GM12878 (cell line): Measurements from ENCODE around the gene ATP2A3.

Source experiments
- BACH1 ChIP-seq: fragments of 450-650 bp; IDR thresholded peaks from 2 replicates; pipeline ENCODE4 v1.6.1; 2017; ENCODE audit warnings: mild to moderate bottlenecking, borderline replicate concordance
- CTCF ChIP-seq, 3 experiments: IDR thresholded peaks in 2 of 3; conservative IDR thresholded peaks in 1 of 3; 2 replicates each; pipeline ENCODE4 v1.5.1; 2011; ENCODE audit warnings: low read depth in 3 of 3, low read length in 3 of 3, mild to moderate bottlenecking in 3 of 3, control low read depth in 2 of 3, moderate library complexity in 2 of 3, inconsistent platforms in 1 of 3, mixed read lengths in 1 of 3; ENCODE audit not compliant: control insufficient read depth in 2 of 3, insufficient read depth in 1 of 3; ENCODE audit errors: extremely low read depth in 1 of 3
- ELK1 ChIP-seq: IDR thresholded peaks from 2 replicates; pipeline ENCODE4 v1.6.1; 2012; ENCODE audit warnings: low read depth, low read length, improper control_type of control experiment
- ETV6 ChIP-seq, 2 experiments: fragments of 450-650 bp in 1 of 2; IDR thresholded peaks in 1 of 2; conservative IDR thresholded peaks in 1 of 2; 2 replicates each; pipeline ENCODE4 v1.6.1; 2014; ENCODE audit warnings: antibody characterized with exemption in 1 of 2, borderline replicate concordance in 1 of 2, low read depth in 1 of 2, mild to moderate bottlenecking in 1 of 2, moderate library complexity in 1 of 2
- POLR2A ChIP-seq: IDR thresholded peaks from 2 replicates; pipeline ENCODE4 v1.6.1; 2011; ENCODE audit warnings: low read depth, mild to moderate bottlenecking, low read length
- YY1 ChIP-seq: IDR thresholded peaks from 2 replicates; pipeline ENCODE4 v1.6.1; 2011; ENCODE audit warnings: low read depth, mild to moderate bottlenecking, low read length
- ZNF592 ChIP-seq: fragments of 450-650 bp; IDR thresholded peaks from 2 replicates; pipeline ENCODE4 v1.6.1; 2017; ENCODE audit warnings: mild to moderate bottlenecking, moderate library complexity

- TF ChIP-seq ELK1, result no peak
- no peak for TF ChIP-seq CTCF (IDR thresholded peaks at IDR 0.05 in 2 of 3, conservative IDR thresholded peaks at IDR 0.05 in 1 of 3; ENCODE audit: control insufficient read depth in 2 of 3, extremely low read depth in 1 of 3, insufficient read depth in 1 of 3, low read depth in 3 of 3, low read length in 3 of 3)
- TF ChIP-seq YY1, result no peak
- no peak for TF ChIP-seq BACH1
- no peak for TF ChIP-seq ZNF592
- no peak for TF ChIP-seq POLR2A
- no peak for TF ChIP-seq ETV6 (conservative IDR thresholded peaks at IDR 0.05 in 1 of 2, IDR thresholded peaks at IDR 0.05 in 1 of 2; ENCODE audit: borderline replicate concordance in 1 of 2, low read depth in 1 of 2)
Observed at GRCh38 chr17:3949418-3949817, 14.8 kb downstream of the ATP2A3 start.
